B cell (primary cell): ENCODE results near the gene CNTF. TPM values are rescaled to one million over a fixed set of nuclear protein-coding genes. Genes with fewer than 3 reads are reported as not detected.

ENCODE experiments used
- ATAC-seq: fragments of 200-7000 bp; cut with Tn5 transposase; one replicate; pipeline ENCODE4 v1.10.0; 2021; ENCODE audit warnings: low read depth, mild to moderate bottlenecking, moderate number of reproducible peaks, moderate library complexity
- CTCF ChIA-PET: fragments of 350-600 bp; sonication (Branson Sonifier 250); formaldehyde crosslinking; loops from one replicate; lab custom pipeline; 2021; ENCODE audit warnings: antibody characterized with exemption, inconsistent platforms; lab: Charles Lee
- POLR2A ChIA-PET: fragments of 350-600 bp; sonication (Branson Sonifier 250); formaldehyde crosslinking; loops from one replicate; lab custom pipeline; 2021; ENCODE audit warnings: antibody characterized with exemption; lab: Charles Lee
- DNase-seq: peaks from one replicate; pipeline ENCODE4 v3.0.0; 2013
- H2AFZ ChIP-seq: 2 replicates; pipeline ENCODE4 v1.6.1; 2012; ENCODE audit warnings: mild to moderate bottlenecking, low read depth, low read length; ENCODE audit not compliant: insufficient read depth, poor library complexity, severe bottlenecking
- H3K27ac ChIP-seq, 2 donors: 1 replicate in 1 of 2; 2 replicates in 1 of 2; pipeline ENCODE4 v1.5.1; 2012 to 2013; ENCODE audit warnings: low read length in 2 of 2, mild to moderate bottlenecking in 2 of 2, moderate library complexity in 1 of 2
- H3K27me3 ChIP-seq, 4 experiments: fragments of 200-600 bp in 1 of 4; sonication (generic) in 1 of 4; replicated peaks in 1 of 4; 1 replicate in 2 of 4; 2 replicates in 2 of 4; pipeline versions ENCODE4 v1.6.1 to v1.7.0; 2013 to 2016; ENCODE audit warnings: low read length in 3 of 4, mild to moderate bottlenecking in 2 of 4, mixed read lengths in 1 of 4, moderate library complexity in 1 of 4; ENCODE audit not compliant: insufficient read depth in 4 of 4, control insufficient read depth in 3 of 4; ENCODE audit errors: control extremely low read depth in 1 of 4
- H3K36me3 ChIP-seq, 2 experiments: replicated peaks in 1 of 2; 1 replicate in 1 of 2; 2 replicates in 1 of 2; pipeline versions ENCODE4 v1.6.1 to v1.7.1; 2013; ENCODE audit warnings: low read length in 1 of 2; ENCODE audit not compliant: insufficient read depth in 2 of 2, control insufficient read depth in 1 of 2; ENCODE audit errors: control extremely low read depth in 1 of 2, extremely low read depth in 1 of 2
- H3K4me1 ChIP-seq, 2 donors: fragments of 200-600 bp in 1 of 2; sonication (generic) in 1 of 2; 1 replicate in 1 of 2; 2 replicates in 1 of 2; pipeline versions ENCODE4 v1.5.1 to v1.6.1; 2013 to 2017; ENCODE audit warnings: low read length in 2 of 2; ENCODE audit not compliant: control insufficient read depth in 2 of 2, insufficient read depth in 2 of 2
- H3K4me2 ChIP-seq: replicated peaks from 2 replicates; pipeline ENCODE3; 2012; ENCODE audit warnings: mild to moderate bottlenecking, low read depth, low read length; ENCODE audit not compliant: poor library complexity, severe bottlenecking
- H3K4me3 ChIP-seq, 5 experiments: fragments of 200-600 bp in 1 of 5; sonication (generic) in 1 of 5; 1 replicate in 3 of 5; 2 replicates in 2 of 5; pipeline versions ENCODE4 v1.5.1 to v1.7.0; 2011 to 2016; ENCODE audit warnings: low read length in 4 of 5, mild to moderate bottlenecking in 4 of 5, low read depth in 2 of 5, control low read depth in 1 of 5, moderate library complexity in 1 of 5; ENCODE audit not compliant: insufficient read depth in 1 of 5; ENCODE audit errors: control extremely low read depth in 1 of 5, extremely low read depth in 1 of 5
- H3K79me2 ChIP-seq: fragments of 200-600 bp; sonication (generic); one replicate; pipeline ENCODE4 v1.6.0; 2016; ENCODE audit warnings: low read length; ENCODE audit not compliant: control insufficient read depth, insufficient read depth
- H3K9ac ChIP-seq: fragments of 200-600 bp; sonication (generic); 2 replicates; pipeline ENCODE4 v1.6.1; 2017; ENCODE audit warnings: mild to moderate bottlenecking, low read length, moderate library complexity
- H3K9me3 ChIP-seq, 3 donors: one replicate each; pipeline versions ENCODE4 v1.6.1 to v1.7.1; 2013; ENCODE audit warnings: low read length in 2 of 3; ENCODE audit not compliant: control insufficient read depth in 2 of 3, insufficient read depth in 1 of 3; ENCODE audit errors: control extremely low read depth in 1 of 3
- H4K20me1 ChIP-seq: 2 replicates; pipeline ENCODE4 v1.6.0; 2012; ENCODE audit warnings: mild to moderate bottlenecking, low read length; ENCODE audit not compliant: insufficient read depth, control insufficient read depth, poor library complexity, severe bottlenecking
- H3K27ac Mint-ChIP-seq: one replicate; pipeline ENCODE4 v1.8.0; 2021; ENCODE audit warnings: mixed read lengths
- H3K27me3 Mint-ChIP-seq: one replicate; pipeline ENCODE4 v1.8.0; 2021; ENCODE audit warnings: mixed read lengths
- H3K4me1 Mint-ChIP-seq: one replicate; pipeline ENCODE4 v1.8.0; 2021; ENCODE audit warnings: mixed read lengths
- H3K4me3 Mint-ChIP-seq: one replicate; pipeline ENCODE4 v1.8.0; 2021; ENCODE audit warnings: mixed read lengths
- H3K9me3 Mint-ChIP-seq: one replicate; pipeline ENCODE4 v1.8.0; 2022; ENCODE audit warnings: mixed read lengths; ENCODE audit not compliant: insufficient read depth
- CTCF ChIP-seq: fragments of 200-600 bp; IDR thresholded peaks from one replicate; pipeline ENCODE4 v1.8.0; 2022; ENCODE audit warnings: antibody characterized with exemption, mild to moderate bottlenecking
- EZH2 ChIP-seq: IDR thresholded peaks from 2 replicates; pipeline ENCODE4 v1.6.1; 2012; ENCODE audit warnings: borderline replicate concordance, low read depth, mild to moderate bottlenecking, moderate library complexity, low read length; ENCODE audit not compliant: insufficient read depth, poor library complexity, severe bottlenecking
- WGBS: methylation state at CpG from one replicate; pipeline ENCODE4 v1.1.5; 2013; ENCODE audit warnings: missing lambda C conversion rate; ENCODE audit not compliant: insufficient coverage; 5-methylcytosine and 5-hydroxymethylcytosine counted together
- intact Hi-C: fragments of 100-400 bp; cut with micrococcal nuclease; formaldehyde crosslinking; loops from one replicate; pipeline ENCODE4 v1.10.0; 2022
- polyA plus RNA-seq: library from polyadenylated mRNA; depleted of rRNA; stranded (reverse); fragments of >200 nt; gene quantifications from 2 replicates; pipeline ENCODE4 v1.2.3, GENCODE V29; 2012
- total RNA-seq, 2 donors: library from RNA; stranded (reverse); fragments of 120-200 nt in 1 of 2; gene quantifications; 1 replicate in 1 of 2; 2 replicates in 1 of 2; pipeline versions ENCODE4 v1.2.3 to v1.2.4, GENCODE V29; 2013 to 2022

Gene CNTF
- total and polyA plus RNA-seq, 2 donors (not counting 1 experiment from before 2014, with no cell fraction given), result 1.4 to 4.8 TPM

GRCh38 chr11:58647866-58648265, 25.4 kb downstream of the CNTF start:
- ATAC-seq, result no peak
- Histone ChIP-seq H3K27ac (no peak overlapping the region), H3K9me3 (peaks cover 0 to 12% (median 8%) of the 10 kb centered on the region in 3 donors), H3K27me3 (no peaks in the 10 kb centered on the region), H3K79me2 (no peaks in the 10 kb centered on the region), H3K4me2 (no peak overlapping the region), H4K20me1 (no peaks in the 10 kb centered on the region), H3K36me3 (no peaks in the 10 kb centered on the region), H3K4me3 (no peak overlapping the region), H3K4me1 (peaks cover 5 to 12% of the 10 kb centered on the region in 2 donors), H3K9ac (no peak overlapping the region), H2AFZ (no peak overlapping the region)
- intact Hi-C loops, result no loop called here
- TF ChIP-seq CTCF (no peak), EZH2 (no peak)
- ChIA-PET POLR2A (no interaction called here), CTCF (interaction anchor here (0.7 to 2.5 kb wide), 9 partner anchors 8 to 411 kb away, joined by 3 to 16 read pairs (median 4); partner anchors contain the start of gene LPXN)
- H3K4me1 Mint-ChIP-seq, result peaks cover 20% of the 10 kb centered on the region
- H3K4me3 Mint-ChIP-seq, result no peak overlapping the region
- no peak for DNase-seq
- WGBS, result no CpG with 5 or more reads among the region's 1 CpG
- peaks cover 6% of the 10 kb centered on the region for H3K27me3 Mint-ChIP-seq
- peak overlapping the region; percentile 76 for H3K27ac Mint-ChIP-seq
- peaks cover 2% of the 10 kb centered on the region for H3K9me3 Mint-ChIP-seq

GRCh38 chr11:58649623-58650022, 27.2 kb downstream of the CNTF start:
- ChIA-PET CTCF (interaction anchor here (0.9 to 7.8 kb wide), 5 partner anchors 20 to 508 kb away, joined by 3 to 99 read pairs (median 5); no protein-coding TSS in a partner anchor), POLR2A (no interaction called here)
- no peaks in the 10 kb centered on the region for H3K79me2 ChIP-seq
- no peak for DNase-seq
- no peak for ATAC-seq
- Mint-ChIP-seq H3K27me3 (no peaks in the 10 kb centered on the region), H3K9me3 (peaks cover 2% of the 10 kb centered on the region), H3K4me3 (no peak overlapping the region), H3K4me1 (peaks cover 24% of the 10 kb centered on the region), H3K27ac (no peak overlapping the region)
- no peak overlapping the region for H3K4me2 ChIP-seq
- H3K27ac ChIP-seq, result no peak overlapping the region
- H3K4me1 ChIP-seq, result peaks cover 5 to 14% of the 10 kb centered on the region in 2 donors
- no peak overlapping the region for H3K4me3 ChIP-seq
- peaks cover 0 to 12% (median 8%) of the 10 kb centered on the region in 3 donors for H3K9me3 ChIP-seq
- H3K9ac ChIP-seq, result no peak overlapping the region
- H3K36me3 ChIP-seq, result no peaks in the 10 kb centered on the region
- intact Hi-C loops, result loop anchor here (5.0 kb wide), 1 partner anchor 783 kb away; no protein-coding TSS in a partner anchor
- TF ChIP-seq CTCF, result no peak
- H2AFZ ChIP-seq, result no peak overlapping the region
- no peaks in the 10 kb centered on the region for H4K20me1 ChIP-seq
- H3K27me3 ChIP-seq, result no peaks in the 10 kb centered on the region
